H1 (cell line): Measurements from ENCODE around the gene CNNM3. TPM values are rescaled to one million over a fixed set of nuclear protein-coding genes. Genes with fewer than 3 reads are reported as not detected.

Source experiments
- CTCF ChIA-PET: fragments of 300-600 bp; sonication (Branson Sonifier 250); formaldehyde crosslinking; loops from one replicate; lab custom pipeline; 2021; ENCODE audit not compliant: partially characterized antibody; lab: Charles Lee
- POLR2A ChIA-PET: fragments of 300-600 bp; sonication (Branson Sonifier 250); formaldehyde crosslinking; loops from one replicate; lab custom pipeline; 2021; ENCODE audit warnings: inconsistent platforms; ENCODE audit not compliant: partially characterized antibody; lab: Charles Lee
- DNase-seq, 2 experiments: peaks; one replicate each; pipeline versions ENCODE4 v3.0.0 to v3.0.0-alpha.2; 2010 to 2022; ENCODE audit warnings: low spot score in 2 of 2, low read depth in 1 of 2, mixed read lengths in 1 of 2
- FAIRE-seq: peaks from 2 replicates; lab custom pipeline; 2011; peaks lifted over from hg19 to GRCh38; lab: Jason Lieb, UNC
- H2AFZ ChIP-seq: 2 replicates; pipeline ENCODE4 v1.8.1; 2012; ENCODE audit warnings: low read length, inconsistent platforms
- H2AK5ac ChIP-seq: 2 replicates; pipeline ENCODE4 v1.6.1; 2013; ENCODE audit warnings: low read depth, low read length
- H2BK120ac ChIP-seq: replicated peaks from 2 replicates; pipeline ENCODE3; 2013; ENCODE audit warnings: low read depth, low read length, inconsistent platforms
- H2BK12ac ChIP-seq: 2 replicates; pipeline ENCODE4 v1.6.1; 2013; ENCODE audit warnings: low read depth, low read length
- H2BK15ac ChIP-seq: 2 replicates; pipeline ENCODE4 v1.6.1; 2013; ENCODE audit warnings: low read length
- H2BK20ac ChIP-seq: 2 replicates; pipeline ENCODE4 v1.6.1; 2013; ENCODE audit warnings: low read length
- H2BK5ac ChIP-seq: 2 replicates; pipeline ENCODE4 v1.6.1; 2013; ENCODE audit warnings: low read depth, low read length
- H3K14ac ChIP-seq: 2 replicates; pipeline ENCODE4 v1.6.1; 2013; ENCODE audit warnings: inconsistent platforms; ENCODE audit not compliant: insufficient read length
- H3K18ac ChIP-seq: 2 replicates; pipeline ENCODE4 v1.6.1; 2013; ENCODE audit warnings: low read length; ENCODE audit errors: extremely low read depth
- H3K23ac ChIP-seq: 2 replicates; pipeline ENCODE4 v1.6.1; 2013; ENCODE audit warnings: inconsistent platforms; ENCODE audit not compliant: insufficient read length
- H3K23me2 ChIP-seq: 2 replicates; pipeline ENCODE4 v1.6.1; 2013; ENCODE audit warnings: low read depth, low read length
- H3K27ac ChIP-seq: 2 replicates; pipeline ENCODE4 v1.6.1; 2011; ENCODE audit warnings: low read depth, low read length, inconsistent platforms
- H3K27me3 ChIP-seq, 4 experiments: replicated peaks in 1 of 4; 1 replicate in 1 of 4; 2 replicates in 3 of 4; pipeline versions ENCODE4 v1.6.1 to v1.8.1; 2011 to 2013; ENCODE audit warnings: low read length in 3 of 4, mild to moderate bottlenecking in 3 of 4, inconsistent platforms in 2 of 4, mixed read lengths in 2 of 4, moderate library complexity in 1 of 4; ENCODE audit not compliant: control insufficient read depth in 3 of 4, insufficient read depth in 3 of 4; ENCODE audit errors: extremely low read depth in 1 of 4
- H3K36me3 ChIP-seq, 4 experiments: 2 replicates each; pipeline versions ENCODE4 v1.6.1 to v1.8.1; 2011 to 2013; ENCODE audit warnings: mild to moderate bottlenecking in 4 of 4, low read length in 3 of 4, moderate library complexity in 2 of 4, control low read depth in 1 of 4, inconsistent platforms in 1 of 4; ENCODE audit not compliant: insufficient read depth in 4 of 4, control insufficient read depth in 2 of 4
- H3K4ac ChIP-seq: replicated peaks from 2 replicates; pipeline ENCODE3; 2013; ENCODE audit warnings: low read length, low read depth, mixed read lengths, inconsistent platforms; ENCODE audit not compliant: insufficient read length
- H3K4me1 ChIP-seq, 4 experiments: replicated peaks in 1 of 4; 1 replicate in 1 of 4; 2 replicates in 3 of 4; pipeline versions ENCODE4 v1.6.1 to v1.8.1; 2011 to 2013; ENCODE audit warnings: low read length in 3 of 4, inconsistent platforms in 2 of 4, mixed read lengths in 1 of 4; ENCODE audit not compliant: insufficient read depth in 4 of 4, control insufficient read depth in 3 of 4
- H3K4me2 ChIP-seq, 2 experiments: 2 replicates each; pipeline versions ENCODE4 v1.6.1 to v1.8.1; 2011 to 2013; ENCODE audit warnings: low read depth in 2 of 2, low read length in 2 of 2, control low read depth in 1 of 2, inconsistent platforms in 1 of 2, mild to moderate bottlenecking in 1 of 2; ENCODE audit not compliant: insufficient read depth in 1 of 2
- H3K4me3 ChIP-seq, 4 experiments: fragments of 200-600, 300-600 bp in 1 of 4; sonication (generic), shearing (Covaris generic), sonication (Bioruptor Twin) in 1 of 4; 2 replicates each; pipeline versions ENCODE4 v1.5.1 to v1.8.1; 2011 to 2016; ENCODE audit warnings: low read length in 4 of 4, low read depth in 3 of 4, control low read depth in 2 of 4, inconsistent platforms in 2 of 4, mild to moderate bottlenecking in 2 of 4, mixed read lengths in 1 of 4, moderate library complexity in 1 of 4; ENCODE audit not compliant: insufficient read depth in 2 of 4; ENCODE audit errors: extremely low read depth in 1 of 4
- H3K56ac ChIP-seq: replicated peaks from 2 replicates; pipeline ENCODE3; 2013; ENCODE audit warnings: low read depth, mild to moderate bottlenecking, mixed read lengths, low read length, inconsistent platforms; ENCODE audit not compliant: insufficient read length
- H3K79me1 ChIP-seq: 2 replicates; pipeline ENCODE4 v1.6.1; 2013; ENCODE audit warnings: low read depth, low read length, control low read depth
- H3K79me2 ChIP-seq, 2 experiments: 2 replicates each; pipeline versions ENCODE4 v1.6.1 to v1.8.1; 2012 to 2013; ENCODE audit warnings: low read length in 2 of 2, mild to moderate bottlenecking in 2 of 2, inconsistent platforms in 1 of 2; ENCODE audit not compliant: insufficient read depth in 2 of 2, control insufficient read depth in 1 of 2
- H3K9ac ChIP-seq, 4 experiments: replicated peaks in 1 of 4; 1 replicate in 1 of 4; 2 replicates in 3 of 4; pipeline versions ENCODE4 v1.6.1 to v1.8.1; 2011 to 2013; ENCODE audit warnings: low read depth in 3 of 4, low read length in 3 of 4, control low read depth in 2 of 4, mild to moderate bottlenecking in 2 of 4, moderate library complexity in 2 of 4, inconsistent platforms in 1 of 4; ENCODE audit errors: extremely low read depth in 1 of 4
- H3K9me3 ChIP-seq, 2 experiments: 2 replicates each; pipeline versions ENCODE4 v1.6.1 to v1.8.1; 2012 to 2013; ENCODE audit warnings: mild to moderate bottlenecking in 2 of 2, moderate library complexity in 2 of 2, control low read depth in 1 of 2, inconsistent platforms in 1 of 2, low read depth in 1 of 2, low read length in 1 of 2, mixed read lengths in 1 of 2; ENCODE audit not compliant: insufficient read depth in 2 of 2
- H4K20me1 ChIP-seq, 2 experiments: replicated peaks in 1 of 2; 2 replicates each; pipeline versions ENCODE3 to v1.8.1; 2011 to 2013; ENCODE audit warnings: inconsistent platforms in 2 of 2, low read length in 2 of 2, mild to moderate bottlenecking in 1 of 2; ENCODE audit not compliant: insufficient read depth in 2 of 2, control insufficient read depth in 1 of 2
- H4K5ac ChIP-seq: 2 replicates; pipeline ENCODE4 v1.6.1; 2013; ENCODE audit warnings: low read length, low read depth, mixed read lengths, inconsistent platforms; ENCODE audit not compliant: insufficient read length
- H4K8ac ChIP-seq: 2 replicates; pipeline ENCODE4 v1.8.0; 2013; ENCODE audit warnings: mild to moderate bottlenecking, moderate library complexity, low read length, inconsistent platforms; ENCODE audit not compliant: insufficient read depth; ENCODE audit errors: extremely low read depth
- H4K91ac ChIP-seq: replicated peaks from 2 replicates; pipeline ENCODE3; 2013; ENCODE audit warnings: low read length, mixed read lengths, inconsistent platforms; ENCODE audit not compliant: insufficient read length
- ATF3 ChIP-seq: IDR thresholded peaks from 2 replicates; pipeline ENCODE4 v1.6.1; 2011; ENCODE audit warnings: low read depth, mild to moderate bottlenecking, low read length; ENCODE audit not compliant: insufficient read depth
- CHD2 ChIP-seq: IDR thresholded peaks from 2 replicates; pipeline ENCODE4 v1.6.1; 2012; ENCODE audit warnings: low read length, improper control_type of control experiment
- CREB1 ChIP-seq: IDR thresholded peaks from 2 replicates; pipeline ENCODE4 v1.6.1; 2012; ENCODE audit warnings: inconsistent platforms
- EGR1 ChIP-seq: IDR thresholded peaks from 2 replicates; pipeline ENCODE4 v1.6.1; 2011; ENCODE audit warnings: low read depth, low read length, borderline replicate concordance
- EP300 ChIP-seq, 2 experiments: IDR thresholded peaks; 1 replicate in 1 of 2; 2 replicates in 1 of 2; pipeline ENCODE4 v1.6.1; 2011 to 2012; ENCODE audit warnings: low read depth in 2 of 2, low read length in 2 of 2, mild to moderate bottlenecking in 2 of 2, borderline replicate concordance in 1 of 2, inconsistent platforms in 1 of 2, moderate library complexity in 1 of 2
- FOSL1 ChIP-seq: IDR thresholded peaks from 2 replicates; pipeline ENCODE4 v1.6.1; 2011; ENCODE audit warnings: mild to moderate bottlenecking, low read depth, low read length, moderate library complexity; ENCODE audit not compliant: insufficient read depth
- KDM4A ChIP-seq: IDR thresholded peaks from one replicate; pipeline ENCODE4 v1.7.1; 2012; ENCODE audit warnings: low read depth, mild to moderate bottlenecking, moderate library complexity, low read length, inconsistent platforms; ENCODE audit not compliant: severe bottlenecking
- NANOG ChIP-seq: IDR thresholded peaks from 2 replicates; pipeline ENCODE4 v1.6.1; 2011; ENCODE audit warnings: low read length, low read depth, mild to moderate bottlenecking, inconsistent platforms; ENCODE audit not compliant: insufficient read depth, poor library complexity, severe bottlenecking
- POLR2A ChIP-seq, 2 experiments: IDR thresholded peaks; 1 replicate in 1 of 2; 2 replicates in 1 of 2; pipeline ENCODE4 v1.6.1; 2011; ENCODE audit warnings: low read depth in 2 of 2, low read length in 2 of 2, mild to moderate bottlenecking in 2 of 2; ENCODE audit errors: control extremely low read depth in 1 of 2
- SP4 ChIP-seq: IDR thresholded peaks from 2 replicates; pipeline ENCODE4 v1.6.1; 2012; ENCODE audit warnings: low read length, inconsistent platforms
- USF2 ChIP-seq: IDR thresholded peaks from 2 replicates; pipeline ENCODE4 v1.6.1; 2011; ENCODE audit warnings: low read length, improper control_type of control experiment
- WGBS, 2 experiments: shearing (Covaris generic) in 1 of 2; methylation state at CpG; one replicate each; pipeline versions ENCODE4 v1.1.6 to v1.1.7; 2013 to 2015; ENCODE audit warnings: low lambda C conversion rate in 2 of 2, mixed read lengths in 2 of 2, inconsistent platforms in 1 of 2, low coverage in 1 of 2, missing lambda C conversion rate in 1 of 2; ENCODE audit not compliant: insufficient replicate concordance in 2 of 2, insufficient coverage in 1 of 2, insufficient read length in 1 of 2; ENCODE audit errors: extremely low coverage in 1 of 2, missing lambda C conversion rate in 1 of 2; 5-methylcytosine and 5-hydroxymethylcytosine counted together
- polyA plus RNA-seq, 7 experiments: library from polyadenylated mRNA; depleted of rRNA in 3 of 7; stranded (reverse) in 5 of 7; unstranded in 2 of 7; fragments of >200 nt in 5 of 7; fragments of 200-250 nt in 2 of 7; gene quantifications; 1 replicate in 5 of 7; 2 replicates in 1 of 7; 4 replicates in 1 of 7; pipeline versions ENCODE4 v1.2.1 to v1.2.3, GENCODE V29; 2011 to 2013; ENCODE audit warnings: missing spikeins in 2 of 7, mixed read lengths in 2 of 7
- total RNA-seq: library from RNA; stranded (reverse); fragmentation: NEBNext Ultra II Directional; extraction: Animal tissue kit (Norgen Biotek cat#: 25700); gene quantifications from 2 replicates; pipeline ENCODE4 v1.2.1, GENCODE V29; 2021
- TF ChIP-seq, protein P1 (sequence below): IDR thresholded peaks from 2 replicates; pipeline ENCODE4 v1.6.1; 2012; ENCODE audit warnings: inconsistent platforms

CNNM3 gene
- total and polyA plus RNA-seq, 2 of the 8 experiments (the other 6 are each of a cell fraction or from before 2014, with no cell fraction given): 29.1 to 29.2 TPM

DNA sequence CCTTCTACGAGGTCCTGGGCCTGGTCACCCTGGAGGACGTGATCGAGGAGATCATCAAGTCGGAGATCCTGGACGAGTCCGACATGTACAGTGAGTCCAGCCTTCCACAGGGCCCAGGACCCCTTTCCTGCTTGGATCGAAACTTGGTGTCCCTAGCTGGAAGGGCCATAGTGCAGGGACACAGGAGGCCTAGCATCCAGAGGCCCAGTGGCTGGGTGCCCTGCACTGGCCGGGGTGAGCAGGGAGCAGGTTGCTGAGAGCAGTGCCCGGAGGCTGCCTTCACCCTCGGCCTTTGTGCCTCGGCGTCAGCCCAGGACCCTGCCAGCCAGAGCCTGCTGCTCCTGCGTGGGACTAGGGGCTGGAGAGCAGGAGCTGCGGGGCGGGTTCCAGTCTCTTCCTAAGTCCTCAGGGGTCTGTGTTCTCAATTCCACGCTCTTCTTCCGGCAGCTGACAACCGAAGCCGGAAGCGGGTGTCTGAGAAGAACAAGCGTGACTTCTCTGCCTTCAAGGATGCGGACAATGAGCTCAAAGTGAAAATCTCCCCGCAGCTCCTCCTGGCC is 18.9 kb upstream of the CNNM3 start:
- no peak overlapping the region for H3K27ac ChIP-seq
- no peak overlapping the region for H4K91ac ChIP-seq
- no peak overlapping the region for H3K14ac ChIP-seq
- no peak overlapping the region for H2BK20ac ChIP-seq
- DNase-seq (no peak), FAIRE-seq (no peak)
- H3K4me1 ChIP-seq: no peaks in the 10 kb centered on the region; a peak in 2 of 7 replicates
- ChIA-PET POLR2A (no interaction called here), CTCF (interaction anchor here (0.7 to 5.0 kb wide), 6 partner anchors 8 to 46 kb away, joined by 3 to 46 read pairs (median 3); partner anchors contain the start of gene CNNM4)
- H2AK5ac ChIP-seq: no peak overlapping the region
- H3K79me1 ChIP-seq: no peaks in the 10 kb centered on the region
- H2BK5ac ChIP-seq: no peak overlapping the region
- no peak overlapping the region for H3K4me3 ChIP-seq
- no peak overlapping the region for H2BK120ac ChIP-seq
- H3K23ac ChIP-seq: no peak overlapping the region
- no peak overlapping the region for H3K4ac ChIP-seq
- H3K36me3 ChIP-seq: peaks cover 0 to 6% (median 5%) of the 10 kb centered on the region in 4 experiments; a peak in 3 of 8 replicates
- no peaks in the 10 kb centered on the region for H3K79me2 ChIP-seq
- no peak overlapping the region for H2BK15ac ChIP-seq
- no peak overlapping the region for H2BK12ac ChIP-seq
- no peaks in the 10 kb centered on the region for H3K9me3 ChIP-seq
- no peak overlapping the region for H3K4me2 ChIP-seq
- 92% methylated on average over 16 of the region's 23 CpGs; no CpG with 5 or more reads in 1 of the 2 experiments for WGBS, 2 experiments
- H3K23me2 ChIP-seq: peaks cover 7% of the 10 kb centered on the region; the same call in 1 of the 2 replicates
- H4K8ac ChIP-seq: no peak overlapping the region
- no peak overlapping the region for H3K18ac ChIP-seq
- no peak overlapping the region for H4K5ac ChIP-seq
- peaks cover 0 to 5% of the 10 kb centered on the region in 2 experiments for H4K20me1 ChIP-seq
- no peak overlapping the region for H2AFZ ChIP-seq
- no peak overlapping the region for H3K9ac ChIP-seq
- H3K27me3 ChIP-seq: no peaks in the 10 kb centered on the region
- H3K56ac ChIP-seq: no peak overlapping the region
- TF ChIP-seq USF2 (no peak), KDM4A (no peak), FOSL1 (no peak), CREB1 (no peak), POLR2A (IDR thresholded peaks at IDR 0.05; ENCODE audit: control extremely low read depth in 1 of 2, low read depth in 2 of 2, low read length in 2 of 2) (no peak), SP4 (no peak), CHD2 (no peak), NANOG (no peak), ATF3 (no peak), EP300 (IDR thresholded peaks at IDR 0.05; ENCODE audit: borderline replicate concordance in 1 of 2, low read depth in 2 of 2, low read length in 2 of 2) (no peak), EGR1 (no peak)
- TF ChIP-seq, protein P1, sequence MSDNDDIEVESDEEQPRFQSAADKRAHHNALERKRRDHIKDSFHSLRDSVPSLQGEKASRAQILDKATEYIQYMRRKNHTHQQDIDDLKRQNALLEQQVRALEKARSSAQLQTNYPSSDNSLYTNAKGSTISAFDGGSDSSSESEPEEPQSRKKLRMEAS: no peak
